ENCODE results near the gene TMC3.

Gene TMC3

GRCh38 chr15:81398910-81399551 lies 25.0 kb upstream of the TMC3 start:
- H2AFZ ChIP-seq (ENCODE audit: low read depth) = no peak overlapping the region
- no peaks in the 10 kb centered on the region for H3K27me3 ChIP-seq (ENCODE audit: insufficient read depth, low read depth)
- no peak overlapping the region for H3K27ac ChIP-seq
- no peak overlapping the region for H3K9ac ChIP-seq
- no peak overlapping the region for H3K4me2 ChIP-seq
- TF ChIP-seq CTCF (conservative IDR thresholded peaks at IDR 0.05; ENCODE audit: low read depth, low read length) = no peak
- H3K79me2 ChIP-seq (ENCODE audit: insufficient read depth, low read depth) = no peaks in the 10 kb centered on the region
- H4K20me1 ChIP-seq (ENCODE audit: insufficient read depth) = no peaks in the 10 kb centered on the region
- no peaks in the 10 kb centered on the region for H3K36me3 ChIP-seq (ENCODE audit: insufficient read depth)
- no peak overlapping the region for H3K4me3 ChIP-seq (IDR thresholded peaks at IDR 0.05; ENCODE audit: insufficient read depth, low read depth, low read length)
- H3K4me1 ChIP-seq (ENCODE audit: low read depth, poor library complexity, severe bottlenecking) = no peaks in the 10 kb centered on the region

GRCh38 chr15:81398456-81398855 lies 24.4 kb upstream of the TMC3 start:
- Histone ChIP-seq H3K4me3 (IDR thresholded peaks at IDR 0.05; ENCODE audit: insufficient read depth, low read depth, low read length) (no peak overlapping the region), H3K4me1 (ENCODE audit: low read depth, poor library complexity, severe bottlenecking) (no peaks in the 10 kb centered on the region), H3K36me3 (ENCODE audit: insufficient read depth) (no peaks in the 10 kb centered on the region), H3K9ac (no peak overlapping the region), H3K27me3 (ENCODE audit: insufficient read depth, low read depth) (no peaks in the 10 kb centered on the region), H2AFZ (ENCODE audit: low read depth) (no peak overlapping the region), H3K4me2 (no peak overlapping the region), H4K20me1 (ENCODE audit: insufficient read depth) (no peaks in the 10 kb centered on the region), H3K79me2 (ENCODE audit: insufficient read depth, low read depth) (no peaks in the 10 kb centered on the region), H3K27ac (no peak overlapping the region)
- no peak for TF ChIP-seq CTCF (conservative IDR thresholded peaks at IDR 0.05; ENCODE audit: low read depth, low read length)

- no peak overlapping the region for H3K4me2 ChIP-seq
Observed at GRCh38 chr15:81394603-81395002, 20.6 kb upstream of the TMC3 start.

GRCh38 chr15:81391657-81392056 lies 17.6 kb upstream of the TMC3 start:
- Histone ChIP-seq H2AFZ (ENCODE audit: low read depth) (no peak overlapping the region), H4K20me1 (ENCODE audit: insufficient read depth) (no peaks in the 10 kb centered on the region), H3K4me3 (IDR thresholded peaks at IDR 0.05; ENCODE audit: insufficient read depth, low read depth, low read length) (no peak overlapping the region), H3K4me2 (no peak overlapping the region), H3K36me3 (ENCODE audit: insufficient read depth) (no peaks in the 10 kb centered on the region), H3K9ac (no peak overlapping the region), H3K79me2 (ENCODE audit: insufficient read depth, low read depth) (no peaks in the 10 kb centered on the region), H3K27me3 (ENCODE audit: insufficient read depth, low read depth) (no peaks in the 10 kb centered on the region), H3K4me1 (ENCODE audit: low read depth, poor library complexity, severe bottlenecking) (no peaks in the 10 kb centered on the region), H3K27ac (no peak overlapping the region)
- TF ChIP-seq CTCF (conservative IDR thresholded peaks at IDR 0.05; ENCODE audit: low read depth, low read length) = no peak

More at GRCh38 chr15:81394603-81395002, 20.6 kb upstream of the TMC3 start:
- H3K4me1 ChIP-seq (ENCODE audit: low read depth, poor library complexity, severe bottlenecking) = no peaks in the 10 kb centered on the region
- H3K27ac ChIP-seq = no peak overlapping the region
- no peak for TF ChIP-seq CTCF (conservative IDR thresholded peaks at IDR 0.05; ENCODE audit: low read depth, low read length)
- H2AFZ ChIP-seq (ENCODE audit: low read depth) = no peak overlapping the region
- no peaks in the 10 kb centered on the region for H3K36me3 ChIP-seq (ENCODE audit: insufficient read depth)
- no peaks in the 10 kb centered on the region for H3K27me3 ChIP-seq (ENCODE audit: insufficient read depth, low read depth)
- no peak overlapping the region for H3K9ac ChIP-seq
- H3K4me3 ChIP-seq (IDR thresholded peaks at IDR 0.05; ENCODE audit: insufficient read depth, low read depth, low read length) = no peak overlapping the region
- no peaks in the 10 kb centered on the region for H4K20me1 ChIP-seq (ENCODE audit: insufficient read depth)
- H3K79me2 ChIP-seq (ENCODE audit: insufficient read depth, low read depth) = no peaks in the 10 kb centered on the region

Measured in KMS-11 (cell line).